Fibroblast of peridontal ligament (primary cell): ENCODE data around the gene ADO.
A peak's percentile ranks its signal among the peaks of the same experiment; 100 is the strongest.
"Not testable (repeated sequence)": the region's sequence is repeated elsewhere in the genome, so short reads cannot be mapped to it uniquely, and the experiment has no call there.

Source experiments
- DNase-seq: peaks from one replicate; pipeline ENCODE4 v3.0.0-alpha.2; 2010; ENCODE audit errors: extremely low read depth

The ADO gene

GRCh38 chr10:62804356-62805230 lies at the start of gene ADO:
TSS of gene ADO (plus strand) at chr10:62804720. CDS start at chr10:62805060, 340 bp downstream.
- peak; percentile 86 for DNase-seq

DNA sequence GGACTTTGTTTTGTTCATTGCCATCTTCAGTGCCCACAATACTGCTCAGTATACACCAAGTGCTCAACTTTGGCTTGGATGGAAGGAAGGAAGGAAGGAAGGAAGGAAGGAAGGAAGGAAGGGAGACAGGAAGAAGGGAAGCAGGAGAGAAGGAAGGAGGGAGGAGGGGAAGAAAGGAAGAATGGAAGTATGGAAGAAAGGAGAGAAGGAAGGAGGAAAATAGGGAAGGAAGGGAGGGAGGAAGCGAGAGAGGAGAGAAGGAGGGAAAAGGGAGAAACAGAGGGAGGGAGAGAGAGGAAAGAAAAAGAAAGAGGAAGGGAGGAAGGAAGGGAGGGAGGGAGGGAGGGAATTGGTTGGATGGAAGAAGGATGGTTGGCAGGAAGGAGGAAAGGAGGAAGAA lies 49.6 kb upstream of the ADO start:
- DNase-seq: no peak

- DNase-seq: no peak
Observed at GRCh38 chr10:62755662-62756653, 48.6 kb upstream of the ADO start.

DNA sequence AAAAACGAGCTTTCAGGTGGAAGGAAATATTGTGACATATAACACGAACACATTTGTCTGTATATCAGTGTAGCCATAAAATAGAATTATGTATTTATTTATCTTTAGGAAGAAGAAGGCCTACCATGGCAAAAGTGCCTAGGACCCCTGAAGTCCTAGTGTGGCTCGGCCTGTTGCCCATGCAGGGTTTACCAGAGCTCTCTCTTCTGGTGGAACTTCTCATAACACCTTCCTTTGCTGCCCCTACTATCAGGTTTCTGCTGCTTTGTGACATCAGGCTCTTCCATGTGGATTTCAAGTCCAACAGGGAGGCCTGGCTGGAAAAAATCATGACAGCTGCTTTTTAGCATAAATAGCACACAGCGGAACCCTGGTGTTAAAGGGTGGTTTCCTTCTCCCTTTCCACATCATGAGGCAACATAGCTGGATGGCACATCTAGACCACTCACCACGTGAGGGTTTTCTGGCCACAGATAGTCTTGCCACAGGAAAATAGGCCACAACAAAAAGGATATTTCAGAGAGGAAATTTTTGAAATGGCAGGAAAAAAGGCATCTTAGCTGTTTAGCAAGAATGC lies 44.8 kb upstream of the ADO start:
- no peak for DNase-seq

GRCh38 chr10:62760401-62760800 lies 44.1 kb upstream of the ADO start:
- no peak for DNase-seq

GRCh38 chr10:62761115-62761514 lies 43.4 kb upstream of the ADO start:
- DNase-seq: no peak

- no peak for DNase-seq
Observed at GRCh38 chr10:62763155-62763554, 41.4 kb upstream of the ADO start.

DNA sequence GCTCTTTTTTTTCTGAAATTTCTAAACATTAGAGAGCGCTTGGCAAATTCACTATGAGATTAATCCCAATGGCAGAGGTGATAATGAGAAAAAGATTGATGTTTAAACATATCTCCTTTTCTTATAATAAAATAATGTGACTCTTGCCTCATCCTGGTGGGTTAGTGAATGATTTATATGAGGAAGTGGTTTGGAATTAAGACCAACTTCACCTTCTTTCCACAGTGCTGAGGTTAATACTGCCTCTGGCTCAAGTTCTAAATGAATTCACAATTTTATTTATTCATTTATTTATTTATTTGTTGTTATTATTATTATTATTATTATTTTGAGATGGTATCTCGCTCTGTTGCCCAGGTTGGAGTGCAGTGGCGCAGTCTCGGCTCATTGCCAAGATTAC lies 40.5 kb upstream of the ADO start:
- DNase-seq: no peak

DNA sequence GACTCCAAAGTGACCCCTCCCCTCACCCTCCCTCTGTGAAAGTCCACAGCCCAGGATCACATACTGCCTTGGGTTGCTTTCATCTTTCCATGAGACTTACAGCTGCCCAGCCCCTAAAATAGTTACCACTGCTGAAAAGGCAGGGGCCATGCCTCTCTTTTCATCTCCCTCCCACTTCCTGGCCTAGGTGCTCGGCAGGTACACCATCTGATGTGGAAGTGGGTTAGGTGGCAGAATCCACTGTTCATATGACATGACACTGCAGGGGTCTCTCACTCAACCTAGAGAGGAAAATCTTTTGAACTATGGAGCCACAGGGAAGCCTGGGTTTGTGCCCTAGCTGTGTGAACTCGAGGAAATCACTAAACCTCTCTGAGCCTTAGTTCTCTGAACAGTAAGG lies 38.8 kb upstream of the ADO start:
- no peak for DNase-seq

- no peak for DNase-seq
Observed at GRCh38 chr10:62766386-62766785, 38.1 kb upstream of the ADO start.

DNA sequence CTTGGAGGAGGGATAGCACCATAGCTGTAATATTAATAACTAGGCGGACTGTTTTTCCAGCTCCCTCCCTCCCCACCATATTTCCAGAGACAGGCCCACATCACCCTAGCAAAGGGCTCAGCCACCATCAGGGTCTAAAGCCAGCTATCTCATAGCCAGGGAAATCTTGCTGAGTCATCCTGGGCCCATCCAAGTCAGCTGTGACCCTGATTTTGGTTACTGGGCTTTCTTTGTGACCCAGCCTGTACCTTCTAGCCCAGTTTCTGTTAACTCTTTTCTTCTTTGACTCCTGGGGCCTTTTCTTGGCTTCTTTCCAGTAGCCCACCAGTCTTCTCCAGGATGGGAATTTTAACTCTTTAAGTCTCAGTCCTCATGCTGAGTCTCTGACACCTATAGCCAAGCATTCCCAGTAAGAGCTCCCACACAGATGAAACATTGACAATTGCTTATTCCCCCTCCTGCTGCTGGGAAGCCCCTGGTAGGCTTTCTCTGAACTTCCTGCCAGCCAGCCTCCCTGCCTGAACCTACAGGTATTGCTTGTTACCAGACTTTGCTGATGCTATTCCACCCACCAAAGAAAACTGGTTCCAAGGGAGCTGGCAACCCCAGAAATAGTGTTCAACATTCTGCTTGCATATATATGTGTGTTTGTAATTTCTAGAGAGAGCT lies 34.8 kb upstream of the ADO start:
- peak; percentile 12 for DNase-seq

GRCh38 chr10:62772186-62772974 lies 32.1 kb upstream of the ADO start:
- peak; percentile 16 for DNase-seq

DNA sequence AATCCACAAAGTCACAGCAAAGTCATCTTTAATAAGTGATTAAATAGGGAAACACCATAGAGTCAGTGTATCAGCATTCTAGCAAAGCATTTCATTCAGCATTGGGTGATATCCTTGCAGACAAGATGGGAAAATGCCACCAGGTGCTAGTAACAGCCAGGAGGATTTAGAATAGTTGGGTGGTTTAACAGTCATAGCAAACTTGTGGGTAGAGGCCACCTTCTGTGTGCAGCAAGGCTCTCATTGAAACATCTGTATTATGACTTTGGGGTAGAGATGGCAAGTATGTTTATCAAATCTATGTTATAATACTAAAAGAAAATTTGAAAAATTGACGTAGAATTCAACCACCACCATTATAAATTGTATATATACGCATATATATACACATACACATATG lies 26.4 kb upstream of the ADO start:
- no peak for DNase-seq

- DNase-seq: peak; percentile 9
Observed at GRCh38 chr10:62779487-62780248, 24.9 kb upstream of the ADO start.

- DNase-seq: not testable (repeated sequence)
Observed at GRCh38 chr10:62784537-62784936, 20.0 kb upstream of the ADO start.

DNA sequence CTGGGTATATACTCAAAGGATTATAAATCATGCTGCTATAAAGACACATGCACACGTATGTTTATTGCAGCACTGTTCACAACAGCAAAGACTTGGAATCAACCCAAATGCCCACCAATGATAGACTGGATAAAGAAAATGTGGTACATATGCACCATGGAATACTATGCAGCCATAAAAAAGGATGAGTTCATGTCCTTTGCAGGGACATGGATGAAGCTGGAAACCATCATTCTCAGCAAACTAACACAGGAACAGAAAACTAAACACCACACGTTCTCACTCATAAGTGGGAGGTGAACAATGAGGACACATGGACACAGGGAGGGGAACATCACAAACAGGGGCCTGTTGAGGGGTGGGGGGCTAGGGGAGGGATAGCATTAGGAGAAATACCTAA lies 16.2 kb upstream of the ADO start:
- not testable (repeated sequence) for DNase-seq

GRCh38 chr10:62788861-62789467 lies 15.6 kb upstream of the ADO start:
- peak; percentile 24 for DNase-seq

- no peak for DNase-seq
Observed at GRCh38 chr10:62790019-62790555, 14.4 kb upstream of the ADO start.

GRCh38 chr10:62790571-62790970 lies 13.9 kb upstream of the ADO start:
- no peak for DNase-seq
